GM12873 (cell line): ENCODE data around the gene SIRT7.

Source experiments
- TF ChIP-seq, protein P1 (sequence below): IDR thresholded peaks from 2 replicates; pipeline ENCODE4 v1.5.1; 2012; ENCODE audit warnings: low read depth, mild to moderate bottlenecking, moderate library complexity, low read length, control low read depth; ENCODE audit not compliant: insufficient read depth; ENCODE audit errors: missing control alignments

Gene SIRT7

GRCh38 chr17:81961087-81961511 lies 43.1 kb upstream of the SIRT7 start, which contains the start of gene NOTUM:
Gene NOTUM, minus strand, starts transcription at chr17:81961187. Its CDS starts 278 bp downstream, at chr17:81960909.
- TF ChIP-seq, protein P1, sequence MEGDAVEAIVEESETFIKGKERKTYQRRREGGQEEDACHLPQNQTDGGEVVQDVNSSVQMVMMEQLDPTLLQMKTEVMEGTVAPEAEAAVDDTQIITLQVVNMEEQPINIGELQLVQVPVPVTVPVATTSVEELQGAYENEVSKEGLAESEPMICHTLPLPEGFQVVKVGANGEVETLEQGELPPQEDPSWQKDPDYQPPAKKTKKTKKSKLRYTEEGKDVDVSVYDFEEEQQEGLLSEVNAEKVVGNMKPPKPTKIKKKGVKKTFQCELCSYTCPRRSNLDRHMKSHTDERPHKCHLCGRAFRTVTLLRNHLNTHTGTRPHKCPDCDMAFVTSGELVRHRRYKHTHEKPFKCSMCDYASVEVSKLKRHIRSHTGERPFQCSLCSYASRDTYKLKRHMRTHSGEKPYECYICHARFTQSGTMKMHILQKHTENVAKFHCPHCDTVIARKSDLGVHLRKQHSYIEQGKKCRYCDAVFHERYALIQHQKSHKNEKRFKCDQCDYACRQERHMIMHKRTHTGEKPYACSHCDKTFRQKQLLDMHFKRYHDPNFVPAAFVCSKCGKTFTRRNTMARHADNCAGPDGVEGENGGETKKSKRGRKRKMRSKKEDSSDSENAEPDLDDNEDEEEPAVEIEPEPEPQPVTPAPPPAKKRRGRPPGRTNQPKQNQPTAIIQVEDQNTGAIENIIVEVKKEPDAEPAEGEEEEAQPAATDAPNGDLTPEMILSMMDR = peak; percentile 26

GRCh38 chr17:81960130-81960958 lies 42.4 kb upstream of the SIRT7 start:
- TF ChIP-seq, protein P1 = no peak

DNA sequence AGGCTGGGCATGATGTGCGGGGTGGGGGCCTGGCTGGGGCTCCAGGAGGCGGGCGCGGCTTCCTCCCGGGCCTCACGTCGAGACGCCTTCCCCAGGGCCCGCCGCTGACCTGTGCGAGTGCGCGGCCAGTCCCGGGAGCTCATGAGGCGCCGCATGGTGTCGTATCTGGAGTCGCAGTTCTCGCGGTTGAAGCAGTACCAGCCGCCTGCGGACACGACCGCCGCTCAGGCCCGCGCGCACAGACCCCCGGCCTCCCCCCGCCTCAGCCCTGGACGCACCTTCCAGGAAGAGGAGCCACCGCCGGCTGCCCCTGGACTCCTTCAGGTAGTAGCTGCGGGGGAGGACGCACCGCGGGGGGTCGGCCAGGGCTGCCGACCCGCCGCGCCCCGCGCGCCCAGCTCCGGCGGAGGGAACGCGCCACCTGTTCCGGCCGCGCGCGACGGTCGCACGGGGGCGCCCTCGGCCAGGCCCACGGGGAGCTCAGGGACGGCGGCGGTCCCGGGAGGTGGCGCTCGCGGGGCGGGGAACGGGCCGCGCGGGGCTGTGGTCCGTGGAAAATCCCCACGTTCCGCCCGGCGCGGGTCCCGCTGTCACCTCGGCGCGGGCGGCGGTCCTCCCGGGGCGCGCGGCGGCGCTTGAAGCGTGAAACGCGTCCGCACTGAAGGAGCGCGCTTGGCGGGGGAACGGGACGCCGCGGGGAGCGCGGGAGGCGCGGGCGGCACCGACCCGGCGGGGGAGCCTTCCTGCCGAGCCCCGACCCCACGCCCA lies 41.6 kb upstream of the SIRT7 start:
- TF ChIP-seq, protein P1 = peak; percentile 79

DNA sequence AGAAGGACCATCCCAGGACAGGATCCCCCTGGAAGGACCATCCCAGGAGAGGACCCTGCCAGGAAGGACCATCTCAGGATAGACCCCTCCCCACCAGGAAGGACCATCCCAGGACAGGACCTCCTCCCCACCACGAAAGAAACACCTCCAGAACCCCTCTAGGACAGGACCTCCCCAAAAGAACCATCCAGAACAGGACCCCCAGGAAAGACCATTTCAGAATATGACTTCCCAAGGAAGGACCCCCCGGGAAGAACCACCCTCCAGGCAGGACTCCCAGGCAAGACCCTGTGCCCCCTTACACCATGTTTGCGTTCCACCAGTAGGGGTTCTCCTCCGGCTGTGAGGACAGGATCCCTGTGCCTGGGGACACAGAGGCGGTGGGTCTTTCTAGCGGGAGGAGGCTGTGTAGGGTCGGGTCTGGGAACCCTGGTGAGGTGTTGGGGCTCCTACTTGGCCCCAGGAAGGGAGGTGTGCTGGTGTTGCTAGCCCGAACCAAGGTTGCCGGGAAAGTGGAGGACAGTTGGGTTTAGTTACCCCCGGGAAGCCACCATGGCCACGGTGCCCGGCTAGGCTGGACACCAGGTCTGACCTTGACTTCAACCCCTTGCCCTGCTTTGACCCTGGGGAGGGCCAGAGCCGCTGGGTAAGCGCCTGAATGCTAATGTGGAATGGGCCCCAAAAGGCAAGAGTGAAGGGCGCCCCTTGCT lies 40.8 kb upstream of the SIRT7 start:
- TF ChIP-seq, protein P1 = no peak

DNA sequence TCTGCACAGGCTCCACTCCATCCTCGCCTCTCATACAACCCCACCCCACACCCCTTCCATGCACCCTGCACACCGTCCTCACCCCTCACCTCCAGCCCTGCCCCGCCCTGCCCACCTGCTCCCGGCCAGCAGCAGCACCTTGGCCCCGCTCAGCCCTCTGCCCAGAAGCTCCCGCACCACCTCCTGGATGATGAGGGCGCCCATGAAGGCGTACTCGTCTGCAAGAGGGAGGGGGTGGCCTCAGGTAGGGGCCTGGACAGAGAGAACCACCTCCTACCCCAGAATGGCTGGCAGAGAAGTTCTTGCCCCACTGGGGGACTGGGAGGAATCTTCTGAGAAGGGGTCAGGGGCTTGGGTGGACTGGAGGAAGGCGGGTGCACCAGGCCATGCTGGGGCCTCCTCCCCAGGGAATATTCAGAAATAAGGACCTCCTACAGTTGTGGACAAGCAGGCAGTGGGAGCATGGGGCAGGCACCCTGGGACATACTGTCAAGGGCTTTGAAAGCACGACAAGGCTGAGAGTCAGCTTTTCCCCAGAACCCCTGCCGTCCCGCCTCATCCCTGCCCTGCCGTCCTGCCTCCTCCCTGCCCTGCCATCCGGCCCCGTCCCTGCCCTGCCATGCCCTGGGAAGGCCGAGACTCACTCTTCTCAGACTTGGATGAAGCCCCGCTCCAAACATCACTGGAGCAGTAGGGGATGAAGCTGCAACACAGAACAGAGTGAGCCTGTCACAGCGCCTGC lies 39.9 kb upstream of the SIRT7 start:
- TF ChIP-seq, protein P1 = no peak

DNA sequence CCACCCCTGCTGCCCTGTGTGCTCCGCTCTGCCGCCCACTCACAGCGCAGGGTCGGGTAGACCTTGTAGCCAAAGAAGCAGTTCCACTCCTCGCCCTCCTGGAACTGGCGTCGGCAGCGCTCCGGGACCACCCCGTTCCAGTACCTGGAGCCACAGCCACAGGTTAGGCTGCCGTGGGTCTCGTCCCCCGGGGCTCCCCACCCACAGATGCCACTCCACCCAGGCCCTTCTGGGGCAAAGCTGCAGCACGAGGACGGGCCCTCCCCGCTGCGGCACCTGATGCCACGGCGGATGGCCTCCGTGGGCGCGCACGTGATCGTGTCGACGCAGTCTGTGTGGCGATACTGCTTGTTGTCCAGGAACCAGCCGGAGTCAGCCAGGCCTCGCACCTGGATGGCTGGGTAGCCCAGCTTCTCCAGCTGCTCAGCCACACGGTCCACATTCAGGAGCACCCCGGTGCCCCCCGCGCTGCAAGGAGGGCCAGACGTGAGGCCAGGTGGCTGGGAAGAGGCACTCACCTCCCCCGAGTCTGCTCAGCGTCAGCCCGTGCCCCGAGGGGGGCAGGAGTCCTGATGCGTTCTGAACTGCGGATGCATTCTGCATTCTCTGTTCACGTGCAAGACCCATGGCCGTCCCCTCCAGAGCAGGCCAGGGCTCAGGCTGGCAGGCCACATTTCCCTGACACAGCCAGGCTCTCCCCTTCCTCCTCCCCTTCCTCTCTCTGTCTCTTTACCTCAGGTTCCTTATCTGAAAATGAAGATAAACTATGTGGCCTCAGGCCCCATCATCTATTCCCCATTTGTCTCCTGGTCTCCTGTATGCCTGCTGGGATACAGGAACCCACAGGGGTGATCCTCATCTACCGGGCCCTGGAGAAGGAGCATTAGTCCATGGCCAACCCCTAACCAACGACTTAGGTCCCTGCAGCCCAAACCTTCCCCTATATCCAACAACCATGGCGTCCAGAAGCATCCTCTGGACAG lies 38.9 kb upstream of the SIRT7 start:
- TF ChIP-seq, protein P1 = no peak
